ENCODE results near the gene PROSER2.

DNA sequence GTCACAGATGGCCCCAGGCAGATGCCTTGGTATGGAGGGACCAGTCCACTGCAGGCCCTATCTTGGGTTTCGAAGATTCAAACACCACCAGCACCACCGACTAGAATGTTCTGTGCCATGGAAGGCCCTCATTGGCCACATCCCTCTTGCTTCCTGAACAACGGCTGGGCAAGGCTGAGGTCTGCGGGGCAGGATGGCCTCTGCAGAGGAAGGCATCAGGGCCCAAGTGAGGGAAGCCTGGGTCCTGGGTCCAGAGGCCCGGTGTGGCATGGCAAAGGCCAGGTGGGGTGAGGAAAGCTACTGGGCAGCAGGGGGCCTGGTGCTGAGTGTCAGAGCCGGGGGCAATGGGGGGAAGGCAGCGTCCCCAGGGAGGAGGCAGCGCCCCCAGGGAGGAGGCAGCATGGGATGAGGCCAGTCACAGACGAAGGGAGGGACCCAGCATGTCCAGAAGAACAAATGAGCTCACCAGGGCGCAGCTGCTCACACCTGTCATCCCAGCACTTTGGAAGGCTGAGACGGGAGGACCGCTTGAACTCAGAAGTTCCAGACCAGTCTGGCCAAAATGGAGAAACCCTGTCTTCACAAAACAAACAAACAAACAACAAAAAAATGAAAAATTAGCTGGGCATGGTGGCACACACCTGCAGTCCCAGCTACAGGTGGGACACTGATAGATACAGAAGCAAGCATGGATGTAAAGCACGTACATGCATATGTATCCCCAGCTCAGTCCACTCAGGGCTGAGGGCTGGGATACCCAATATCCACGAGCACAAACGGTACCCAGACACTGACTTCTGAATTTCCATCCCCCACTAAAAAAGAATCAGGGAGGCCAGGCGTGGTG is 64.4 kb downstream of the PROSER2 start:
- TF ChIP-seq, protein P1, sequence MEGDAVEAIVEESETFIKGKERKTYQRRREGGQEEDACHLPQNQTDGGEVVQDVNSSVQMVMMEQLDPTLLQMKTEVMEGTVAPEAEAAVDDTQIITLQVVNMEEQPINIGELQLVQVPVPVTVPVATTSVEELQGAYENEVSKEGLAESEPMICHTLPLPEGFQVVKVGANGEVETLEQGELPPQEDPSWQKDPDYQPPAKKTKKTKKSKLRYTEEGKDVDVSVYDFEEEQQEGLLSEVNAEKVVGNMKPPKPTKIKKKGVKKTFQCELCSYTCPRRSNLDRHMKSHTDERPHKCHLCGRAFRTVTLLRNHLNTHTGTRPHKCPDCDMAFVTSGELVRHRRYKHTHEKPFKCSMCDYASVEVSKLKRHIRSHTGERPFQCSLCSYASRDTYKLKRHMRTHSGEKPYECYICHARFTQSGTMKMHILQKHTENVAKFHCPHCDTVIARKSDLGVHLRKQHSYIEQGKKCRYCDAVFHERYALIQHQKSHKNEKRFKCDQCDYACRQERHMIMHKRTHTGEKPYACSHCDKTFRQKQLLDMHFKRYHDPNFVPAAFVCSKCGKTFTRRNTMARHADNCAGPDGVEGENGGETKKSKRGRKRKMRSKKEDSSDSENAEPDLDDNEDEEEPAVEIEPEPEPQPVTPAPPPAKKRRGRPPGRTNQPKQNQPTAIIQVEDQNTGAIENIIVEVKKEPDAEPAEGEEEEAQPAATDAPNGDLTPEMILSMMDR (IDR thresholded peaks at IDR 0.05 in 8 of 11, conservative IDR thresholded peaks at IDR 0.05 in 3 of 11) = no peak
- no peak for TF ChIP-seq POLR2A (IDR thresholded peaks at IDR 0.05)
- TF ChIP-seq POLR2AphosphoS5 (IDR thresholded peaks at IDR 0.05) = no peak

All from spleen (tissue), 7 donors.